HuH-7 (cell line): ENCODE measurements around the gene PRR23A.
"Not testable (repeated sequence)": the region's sequence is repeated elsewhere in the genome, so short reads cannot be mapped to it uniquely, and the experiment has no call there.

ENCODE experiments used
- DNase-seq: peaks from one replicate; pipeline ENCODE4 v3.0.0; 2011; ENCODE audit warnings: low spot score

PRR23A gene

GRCh38 chr3:139006051-139006716 lies at the start of gene PRR23A:
PRR23A (minus strand) TSS chr3:139006268; CDS start chr3:139006268, 0 bp downstream.
- DNase-seq, result no peak

- DNase-seq, result no peak
These were observed 46.9 kb upstream of the PRR23A start for GRCh38 chr3:139052802-139053600.

GRCh38 chr3:139044366-139045210 lies 38.5 kb upstream of the PRR23A start, which contains the start of gene PRR23C:
PRR23C (minus strand) TSS chr3:139044892; CDS start chr3:139044620, 272 bp downstream.
- no peak for DNase-seq

GRCh38 chr3:139043554-139044365 lies 37.7 kb upstream of the PRR23A start:
- DNase-seq, result no peak

- DNase-seq, result no peak
These were observed 31.4 kb upstream of the PRR23A start for GRCh38 chr3:139037478-139037877.

GRCh38 chr3:139032326-139033002 lies 26.4 kb upstream of the PRR23A start:
- no peak for DNase-seq

- not testable (repeated sequence) for DNase-seq
These were observed 24.5 kb upstream of the PRR23A start for GRCh38 chr3:139030576-139030975.

- no peak for DNase-seq
These were observed 18.9 kb upstream of the PRR23A start for GRCh38 chr3:139024968-139025367.

- no peak for DNase-seq
These were observed 14.8 kb upstream of the PRR23A start, which contains the start of gene PRR23B for GRCh38 chr3:139020868-139021234. PRR23B (minus strand) TSS chr3:139020926; CDS start chr3:139020661, 265 bp downstream.

- no peak for DNase-seq
These were observed 14.2 kb upstream of the PRR23A start for GRCh38 chr3:139020036-139020867.

- DNase-seq, result no peak
These were observed 10.5 kb upstream of the PRR23A start for GRCh38 chr3:139016430-139017048.

GRCh38 chr3:139005356-139005993 lies 593 bp downstream of the PRR23A start:
- DNase-seq, result no peak

GRCh38 chr3:138995706-138996105 lies 10.4 kb downstream of the PRR23A start:
- no peak for DNase-seq

GRCh38 chr3:138987181-138987580 lies 18.9 kb downstream of the PRR23A start:
- DNase-seq, result no peak

- no peak for DNase-seq
These were observed 20.1 kb downstream of the PRR23A start for GRCh38 chr3:138985932-138986331.

GRCh38 chr3:138984816-138985215 lies 21.3 kb downstream of the PRR23A start:
- no peak for DNase-seq

GRCh38 chr3:138976047-138976446 lies 30.0 kb downstream of the PRR23A start:
- DNase-seq, result no peak

- DNase-seq, result no peak
These were observed 30.7 kb downstream of the PRR23A start for GRCh38 chr3:138975351-138975750.

GRCh38 chr3:138974462-138974861 lies 31.6 kb downstream of the PRR23A start:
- DNase-seq, result no peak
